Dedifferentiated amniotic fluid mesenchymal stem cell (primary cell): ENCODE results near the gene ASB6.
A peak's percentile ranks its signal among the peaks of the same experiment; 100 is the strongest.

ENCODE experiments used
- DNase-seq: peaks from one replicate; pipeline ENCODE4 v3.0.0-alpha.2; 2016; ENCODE audit errors: extremely low spot score

Gene ASB6, protein sequence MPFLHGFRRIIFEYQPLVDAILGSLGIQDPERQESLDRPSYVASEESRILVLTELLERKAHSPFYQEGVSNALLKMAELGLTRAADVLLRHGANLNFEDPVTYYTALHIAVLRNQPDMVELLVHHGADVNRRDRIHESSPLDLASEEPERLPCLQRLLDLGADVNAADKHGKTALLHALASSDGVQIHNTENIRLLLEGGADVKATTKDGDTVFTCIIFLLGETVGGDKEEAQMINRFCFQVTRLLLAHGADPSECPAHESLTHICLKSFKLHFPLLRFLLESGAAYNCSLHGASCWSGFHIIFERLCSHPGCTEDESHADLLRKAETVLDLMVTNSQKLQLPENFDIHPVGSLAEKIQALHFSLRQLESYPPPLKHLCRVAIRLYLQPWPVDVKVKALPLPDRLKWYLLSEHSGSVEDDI

DNA sequence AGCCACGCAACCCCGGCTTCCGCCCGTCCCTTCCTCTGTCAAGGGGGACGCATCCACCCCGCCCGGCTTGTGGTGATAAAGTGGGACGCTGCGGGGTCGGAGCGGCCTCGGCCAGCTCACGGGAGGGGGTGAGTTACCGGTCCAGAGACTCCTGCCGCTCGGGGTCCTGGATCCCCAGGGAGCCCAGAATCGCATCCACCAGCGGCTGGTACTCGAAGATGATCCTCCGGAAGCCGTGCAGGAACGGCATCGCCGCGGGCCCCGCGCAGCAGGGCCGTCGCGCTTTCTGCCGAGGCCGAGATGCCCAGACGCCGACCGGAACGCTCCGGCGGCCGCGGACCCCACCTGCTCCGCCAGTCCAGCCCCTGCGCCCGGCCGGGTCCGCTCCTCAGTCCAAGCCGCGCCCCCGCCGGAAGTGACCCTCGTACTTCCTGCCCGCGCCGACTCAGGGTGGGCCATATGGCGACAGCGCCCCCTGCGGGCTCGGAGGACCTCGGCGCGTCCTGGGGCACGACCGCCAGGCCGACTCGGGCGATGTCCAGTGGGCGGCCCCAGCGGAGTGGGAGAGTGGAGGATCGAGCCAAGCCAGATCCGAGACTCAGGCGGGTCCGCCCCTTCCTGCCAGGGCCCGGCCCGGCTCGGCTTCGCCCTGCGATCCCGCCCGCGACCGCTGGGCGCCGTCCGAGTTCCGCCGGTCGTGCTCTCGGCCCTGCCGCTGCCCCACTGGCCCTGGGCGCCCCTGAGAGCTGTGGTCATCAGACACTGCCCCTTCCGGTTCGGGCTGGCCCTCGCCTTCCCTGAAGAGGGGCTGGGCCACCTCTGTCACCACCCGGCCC, at the start of gene ASB6:
Gene ASB6, minus strand, starts transcription at position 402 of the 836 bp plus-strand sequence. Its CDS starts 152 bp downstream, at position 250.
- peak; percentile 92 for DNase-seq

GRCh38 chr9:129688285-129689043, 46.5 kb upstream of the ASB6 start:
- DNase-seq, result no peak

GRCh38 chr9:129687391-129687790, 45.4 kb upstream of the ASB6 start:
- DNase-seq, result no peak

DNA sequence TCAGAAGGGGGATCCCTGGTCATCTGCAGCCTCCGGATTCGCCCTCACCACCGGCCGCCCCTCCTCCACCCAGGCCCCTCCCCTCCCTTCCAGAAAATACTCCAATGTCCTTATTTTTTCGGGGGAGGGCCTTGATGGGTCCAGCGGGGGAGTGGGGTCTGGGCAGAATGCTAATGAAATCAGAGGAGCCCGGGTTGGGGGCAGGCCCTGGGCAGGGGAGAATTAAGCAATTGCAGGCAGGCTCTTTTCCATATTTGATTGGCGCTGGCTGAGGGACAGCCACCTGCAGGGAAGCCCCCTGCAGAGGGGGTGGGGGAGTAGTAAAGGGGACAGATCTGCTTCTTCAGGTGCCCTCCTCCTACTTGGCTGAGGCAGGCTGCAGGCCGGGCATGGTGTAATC, 44.8 kb upstream of the ASB6 start:
- DNase-seq, result no peak

GRCh38 chr9:129685933-129686259, 43.9 kb upstream of the ASB6 start:
- DNase-seq, result no peak

GRCh38 chr9:129685220-129685932, 43.4 kb upstream of the ASB6 start:
- DNase-seq, result peak; percentile 28

- DNase-seq, result no peak
These were observed 40.4 kb upstream of the ASB6 start for GRCh38 chr9:129682381-129682780.

- no peak for DNase-seq
These were observed 40.0 kb upstream of the ASB6 start for GRCh38 chr9:129681924-129682323.

- DNase-seq, result no peak
These were observed 37.6 kb upstream of the ASB6 start for GRCh38 chr9:129679537-129679936.

DNA sequence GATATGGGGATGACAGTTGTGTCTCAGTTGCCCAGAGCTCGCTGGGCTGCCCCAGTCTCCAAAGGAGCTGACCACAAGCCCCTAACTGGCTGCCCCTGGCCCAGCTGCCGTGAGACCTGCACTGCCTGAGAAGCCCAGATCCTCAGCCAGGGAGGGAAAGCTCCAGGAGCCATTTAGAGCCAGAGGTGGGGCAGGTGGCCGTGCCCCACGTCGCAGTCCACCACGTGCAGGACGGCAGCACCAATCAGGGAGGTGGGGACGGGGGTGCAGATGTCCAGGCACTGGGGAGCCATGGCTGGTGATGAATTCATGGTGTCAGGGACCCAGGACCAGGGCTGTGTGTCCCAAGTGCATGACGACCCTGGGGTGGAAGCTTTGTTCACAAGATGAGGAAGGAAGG, 36.9 kb upstream of the ASB6 start:
- DNase-seq, result no peak

DNA sequence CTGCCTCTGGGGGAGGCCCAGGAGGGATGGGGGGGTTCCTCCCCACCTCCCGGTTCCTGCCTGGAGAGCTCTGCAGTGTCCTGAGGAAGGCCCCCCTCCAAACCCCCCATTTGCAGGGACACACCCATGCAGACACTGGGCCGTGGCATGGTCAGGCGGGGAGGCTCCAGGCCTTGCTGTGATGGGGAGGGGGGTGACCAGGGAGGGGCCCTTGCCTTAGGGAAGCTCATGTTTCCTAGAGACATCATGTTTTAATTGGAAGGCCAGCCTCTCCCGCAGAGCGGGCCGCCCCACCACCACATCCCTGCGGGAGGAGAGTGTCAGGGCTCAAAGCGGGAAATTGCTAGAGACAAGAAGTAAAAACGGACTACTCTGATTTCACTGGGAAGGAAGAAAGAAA, 35.5 kb upstream of the ASB6 start:
- DNase-seq, result peak; percentile 84

GRCh38 chr9:129676975-129677374, 35.0 kb upstream of the ASB6 start:
- peak; percentile 85 for DNase-seq

GRCh38 chr9:129676287-129676686, 34.3 kb upstream of the ASB6 start:
- no peak for DNase-seq

GRCh38 chr9:129675620-129676019, 33.7 kb upstream of the ASB6 start:
- no peak for DNase-seq

- no peak for DNase-seq
These were observed 32.3 kb upstream of the ASB6 start for GRCh38 chr9:129674229-129674628.

GRCh38 chr9:129673602-129674001, 31.7 kb upstream of the ASB6 start:
- no peak for DNase-seq

GRCh38 chr9:129672702-129673101, 30.8 kb upstream of the ASB6 start:
- DNase-seq, result no peak

- DNase-seq, result no peak
These were observed 29.6 kb upstream of the ASB6 start for GRCh38 chr9:129671519-129671918.

DNA sequence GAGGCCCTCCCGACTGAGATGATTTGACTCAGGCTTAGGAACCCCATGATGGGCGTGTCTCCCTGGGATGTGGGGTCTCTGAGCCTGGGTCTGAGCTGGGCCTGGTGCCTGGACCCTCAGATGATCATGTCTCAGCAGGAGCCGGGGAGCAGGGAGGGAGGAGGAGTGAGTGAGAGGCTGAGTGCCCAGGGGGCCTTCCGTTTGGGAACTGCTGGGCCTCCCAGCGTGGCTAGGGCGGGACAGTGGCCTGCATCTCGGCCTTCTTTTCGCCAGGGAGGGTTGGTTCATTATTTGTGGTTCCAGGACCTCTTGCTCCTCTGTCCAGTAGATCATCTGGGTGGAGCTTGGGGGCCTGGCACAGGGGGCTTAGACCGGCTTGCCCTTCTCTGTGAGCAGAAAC, 29.1 kb upstream of the ASB6 start:
- DNase-seq, result no peak

DNA sequence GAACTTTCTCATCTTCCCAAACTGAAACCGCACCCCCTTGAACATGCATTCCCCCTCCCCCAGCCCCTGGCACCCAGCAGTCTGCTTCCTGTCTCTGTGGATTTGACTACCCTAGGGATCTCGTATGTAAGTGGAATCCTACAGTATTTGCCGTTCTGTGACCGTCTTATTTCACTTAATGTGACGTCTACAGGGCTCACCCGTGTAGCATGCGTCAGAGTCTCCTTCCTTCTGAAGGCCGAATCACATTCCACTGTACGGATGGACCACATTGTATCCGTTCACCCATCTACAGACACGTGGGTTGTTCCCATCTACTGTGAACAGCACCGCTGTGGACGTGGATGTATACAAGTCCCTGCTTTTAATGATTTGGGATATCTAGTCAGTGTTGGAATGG, 28.0 kb upstream of the ASB6 start:
- peak; percentile 74 for DNase-seq

DNA sequence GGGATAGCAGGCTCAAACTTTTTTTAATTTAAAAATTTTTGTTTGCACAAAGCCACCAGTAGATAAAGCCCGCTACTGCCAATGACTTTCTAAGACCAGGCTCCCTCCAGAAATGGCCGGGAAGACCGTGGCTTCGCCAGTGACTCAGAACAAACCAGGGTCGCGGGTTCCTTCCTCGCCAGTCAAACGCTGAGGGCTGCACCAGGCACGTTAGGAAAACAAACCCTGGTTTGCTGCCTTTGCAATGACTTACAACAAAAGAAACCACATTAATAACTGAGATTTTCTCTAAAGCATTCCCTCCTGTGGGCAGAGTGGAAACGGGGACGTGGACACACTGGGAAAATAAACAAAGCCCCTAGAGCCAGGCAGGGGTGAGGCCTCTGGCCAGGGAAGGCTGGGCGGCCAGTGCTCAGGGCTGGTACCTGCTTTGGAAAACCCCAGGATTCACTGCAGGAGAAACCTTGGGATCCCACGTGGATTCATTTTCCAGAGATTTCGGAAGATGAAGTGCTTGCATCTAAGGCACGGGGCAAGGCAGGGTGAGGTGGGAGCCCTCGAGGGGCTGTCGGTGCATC, 27.3 kb upstream of the ASB6 start:
- DNase-seq, result peak; percentile 77
